C4-2B (cell line): ENCODE data around the gene TBL1XR1.

ENCODE experiments used
- CTCF ChIP-seq: fragments of 450-650 bp; conservative IDR thresholded peaks from 2 replicates; pipeline ENCODE4 v1.5.1; 2017; ENCODE audit warnings: mild to moderate bottlenecking
- ZFX ChIP-seq: fragments of 450-650 bp; IDR thresholded peaks from 2 replicates; pipeline ENCODE4 v1.6.1; 2017

GRCh38 chr3:177061369-177061768 lies 135.9 kb downstream of the TBL1XR1 start:
- TF ChIP-seq CTCF = no peak
- TF ChIP-seq ZFX = no peak
